ENCODE measurements around the gene RPL35A.

The RPL35A gene

DNA sequence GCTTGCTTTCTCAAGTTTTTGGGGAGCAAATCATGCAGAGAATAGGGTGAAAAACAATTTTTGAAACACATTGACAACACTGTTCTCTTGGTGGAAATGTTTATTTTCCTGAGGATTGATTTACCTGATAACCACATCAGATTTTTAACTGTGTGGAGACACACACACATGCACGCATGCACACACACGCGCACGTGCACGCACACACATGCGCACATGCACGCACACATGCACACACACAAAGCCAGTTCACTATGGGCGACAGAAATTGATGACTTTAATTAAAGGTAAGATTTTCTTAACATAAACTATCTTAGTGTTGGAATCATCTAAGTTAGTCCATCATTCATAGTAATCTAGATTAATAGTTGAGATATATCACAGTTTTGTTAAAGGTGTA is 25.3 kb downstream of the RPL35A start:
- Histone ChIP-seq H3K79me2 (ENCODE audit: control insufficient read depth, low read length) (no peaks in the 10 kb centered on the region), H3K4me1 (ENCODE audit: control insufficient read depth, low read length) (no peaks in the 10 kb centered on the region), H4K20me1 (ENCODE audit: control insufficient read depth, insufficient read depth, low read depth, low read length) (no peaks in the 10 kb centered on the region), H3K27me3 (ENCODE audit: control insufficient read depth, low read length) (no peaks in the 10 kb centered on the region), H3K36me3 (ENCODE audit: control insufficient read depth, low read length) (no peaks in the 10 kb centered on the region), H3K9me2 (replicated peaks; ENCODE audit: control insufficient read depth, low read length) (no peaks in the 10 kb centered on the region), H3K4me3 (ENCODE audit: low read length) (no peak overlapping the region), H3K4me2 (ENCODE audit: low read length) (no peak overlapping the region), H3F3A (ENCODE audit: control insufficient read depth, insufficient read depth) (no peaks in the 10 kb centered on the region), H3K27ac (ENCODE audit: low read depth, low read length) (no peak overlapping the region), H3K9me3 (ENCODE audit: control insufficient read depth, insufficient read depth, low read length) (no peaks in the 10 kb centered on the region)
- TF ChIP-seq EZH2phosphoT487 (IDR thresholded peaks at IDR 0.05; ENCODE audit: borderline replicate concordance, low read length), result no peak
- TF ChIP-seq, protein P1, sequence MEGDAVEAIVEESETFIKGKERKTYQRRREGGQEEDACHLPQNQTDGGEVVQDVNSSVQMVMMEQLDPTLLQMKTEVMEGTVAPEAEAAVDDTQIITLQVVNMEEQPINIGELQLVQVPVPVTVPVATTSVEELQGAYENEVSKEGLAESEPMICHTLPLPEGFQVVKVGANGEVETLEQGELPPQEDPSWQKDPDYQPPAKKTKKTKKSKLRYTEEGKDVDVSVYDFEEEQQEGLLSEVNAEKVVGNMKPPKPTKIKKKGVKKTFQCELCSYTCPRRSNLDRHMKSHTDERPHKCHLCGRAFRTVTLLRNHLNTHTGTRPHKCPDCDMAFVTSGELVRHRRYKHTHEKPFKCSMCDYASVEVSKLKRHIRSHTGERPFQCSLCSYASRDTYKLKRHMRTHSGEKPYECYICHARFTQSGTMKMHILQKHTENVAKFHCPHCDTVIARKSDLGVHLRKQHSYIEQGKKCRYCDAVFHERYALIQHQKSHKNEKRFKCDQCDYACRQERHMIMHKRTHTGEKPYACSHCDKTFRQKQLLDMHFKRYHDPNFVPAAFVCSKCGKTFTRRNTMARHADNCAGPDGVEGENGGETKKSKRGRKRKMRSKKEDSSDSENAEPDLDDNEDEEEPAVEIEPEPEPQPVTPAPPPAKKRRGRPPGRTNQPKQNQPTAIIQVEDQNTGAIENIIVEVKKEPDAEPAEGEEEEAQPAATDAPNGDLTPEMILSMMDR (IDR thresholded peaks at IDR 0.05; ENCODE audit: low read depth, low read length, poor library complexity, severe bottlenecking), result no peak

- Histone ChIP-seq H3K9me3 (ENCODE audit: control insufficient read depth, insufficient read depth, low read length) (no peaks in the 10 kb centered on the region), H3K4me2 (ENCODE audit: low read length) (no peak overlapping the region), H3K27ac (ENCODE audit: low read depth, low read length) (no peak overlapping the region), H3K9me2 (replicated peaks; ENCODE audit: control insufficient read depth, low read length) (no peaks in the 10 kb centered on the region), H3K4me3 (ENCODE audit: low read length) (no peak overlapping the region), H4K20me1 (ENCODE audit: control insufficient read depth, insufficient read depth, low read depth, low read length) (no peaks in the 10 kb centered on the region), H3K36me3 (ENCODE audit: control insufficient read depth, low read length) (no peaks in the 10 kb centered on the region), H3F3A (ENCODE audit: control insufficient read depth, insufficient read depth) (no peaks in the 10 kb centered on the region), H3K27me3 (ENCODE audit: control insufficient read depth, low read length) (no peaks in the 10 kb centered on the region), H3K79me2 (ENCODE audit: control insufficient read depth, low read length) (no peaks in the 10 kb centered on the region), H3K4me1 (ENCODE audit: control insufficient read depth, low read length) (peaks cover 3% of the 10 kb centered on the region; the same call in 1 of the 2 replicates)
- TF ChIP-seq, protein P1 (IDR thresholded peaks at IDR 0.05; ENCODE audit: low read depth, low read length, poor library complexity, severe bottlenecking), result no peak
- no peak for TF ChIP-seq EZH2phosphoT487 (IDR thresholded peaks at IDR 0.05; ENCODE audit: borderline replicate concordance, low read length)
These were observed 33.1 kb downstream of the RPL35A start for GRCh38 chr3:197983076-197983475.

GRCh38 chr3:197989651-197990050 is 39.7 kb downstream of the RPL35A start:
- no peak overlapping the region for H3K4me3 ChIP-seq (ENCODE audit: low read length)
- no peaks in the 10 kb centered on the region for H3K27me3 ChIP-seq (ENCODE audit: control insufficient read depth, low read length)
- no peaks in the 10 kb centered on the region for H3K79me2 ChIP-seq (ENCODE audit: control insufficient read depth, low read length)
- no peak overlapping the region for H3K27ac ChIP-seq (ENCODE audit: low read depth, low read length)
- no peaks in the 10 kb centered on the region for H4K20me1 ChIP-seq (ENCODE audit: control insufficient read depth, insufficient read depth, low read depth, low read length)
- H3F3A ChIP-seq (ENCODE audit: control insufficient read depth, insufficient read depth), result no peaks in the 10 kb centered on the region
- H3K9me2 ChIP-seq (replicated peaks; ENCODE audit: control insufficient read depth, low read length), result no peaks in the 10 kb centered on the region
- no peaks in the 10 kb centered on the region for H3K4me1 ChIP-seq (ENCODE audit: control insufficient read depth, low read length)
- peaks cover 7% of the 10 kb centered on the region; the same call in 1 of the 2 replicates for H3K36me3 ChIP-seq (ENCODE audit: control insufficient read depth, low read length)
- H3K4me2 ChIP-seq (ENCODE audit: low read length), result no peak overlapping the region
- H3K9me3 ChIP-seq (ENCODE audit: control insufficient read depth, insufficient read depth, low read length), result no peaks in the 10 kb centered on the region
- TF ChIP-seq, protein P1 (IDR thresholded peaks at IDR 0.05; ENCODE audit: low read depth, low read length, poor library complexity, severe bottlenecking), result no peak
- TF ChIP-seq EZH2phosphoT487 (IDR thresholded peaks at IDR 0.05; ENCODE audit: borderline replicate concordance, low read length), result no peak

Data from DOHH2 (cell line).